Measurements from ENCODE around the gene CPNE9.

CPNE9 gene

DNA sequence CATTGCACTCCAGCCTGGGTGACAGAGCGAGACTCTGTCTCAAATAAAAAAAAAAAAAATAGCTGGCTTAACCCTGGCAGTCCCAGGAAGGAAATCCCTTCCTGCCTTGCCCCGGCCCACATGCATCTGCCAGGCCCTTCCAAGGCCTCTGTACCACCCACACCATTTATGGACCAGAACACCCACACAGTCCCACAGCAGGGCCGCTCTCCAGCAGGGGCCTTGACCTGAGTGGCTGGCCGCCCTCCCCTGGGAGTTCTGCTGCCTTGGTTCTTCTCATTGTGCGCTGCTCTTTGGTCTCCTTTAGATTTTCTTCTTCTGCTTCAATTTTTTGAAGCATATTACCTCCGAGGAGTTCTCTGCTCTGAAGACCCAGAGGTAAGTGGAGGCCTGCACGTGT lies 16.1 kb upstream of the CPNE9 start:
- DNase-seq = no peak

DNA sequence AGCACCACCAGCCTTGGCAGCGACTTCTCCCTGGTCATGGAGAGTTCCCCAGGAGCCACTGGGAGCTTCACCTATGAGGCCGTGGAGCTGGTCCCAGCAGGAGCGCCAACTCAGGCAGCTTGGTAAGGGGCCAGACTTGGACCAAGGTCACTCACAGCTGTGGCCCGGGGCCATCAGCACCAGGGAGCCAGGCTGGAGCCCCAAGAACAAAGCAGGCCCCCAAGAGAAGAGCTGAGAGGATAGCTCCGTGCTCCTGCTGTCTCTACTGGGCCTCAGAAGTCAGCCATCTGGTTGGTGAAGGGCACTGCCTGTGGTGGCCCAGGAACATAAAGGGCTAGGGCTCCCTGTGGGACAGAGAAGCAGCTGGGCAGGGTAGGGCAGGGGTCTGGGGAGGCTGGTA lies 14.7 kb upstream of the CPNE9 start:
- DNase-seq = no peak

DNA sequence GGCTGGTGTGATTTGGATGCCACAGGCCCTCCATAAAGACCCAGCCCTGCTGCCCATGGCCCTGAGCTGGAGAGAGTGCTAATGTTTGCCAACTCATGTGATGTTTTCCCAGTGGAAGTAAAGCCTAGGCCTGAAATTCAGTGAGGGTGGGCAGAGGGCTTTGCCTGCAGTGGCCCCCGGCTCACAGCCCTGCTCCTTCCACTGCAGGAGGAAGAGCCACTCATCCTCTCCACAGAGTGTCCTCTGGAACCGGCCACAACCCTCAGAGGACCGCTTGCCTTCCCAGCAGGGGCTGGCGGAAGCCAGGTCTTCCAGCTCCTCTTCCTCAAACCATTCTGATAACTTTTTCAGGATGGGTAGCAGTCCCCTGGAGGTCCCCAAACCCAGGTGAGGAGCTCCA lies 13.9 kb upstream of the CPNE9 start:
- no peak for DNase-seq

DNA sequence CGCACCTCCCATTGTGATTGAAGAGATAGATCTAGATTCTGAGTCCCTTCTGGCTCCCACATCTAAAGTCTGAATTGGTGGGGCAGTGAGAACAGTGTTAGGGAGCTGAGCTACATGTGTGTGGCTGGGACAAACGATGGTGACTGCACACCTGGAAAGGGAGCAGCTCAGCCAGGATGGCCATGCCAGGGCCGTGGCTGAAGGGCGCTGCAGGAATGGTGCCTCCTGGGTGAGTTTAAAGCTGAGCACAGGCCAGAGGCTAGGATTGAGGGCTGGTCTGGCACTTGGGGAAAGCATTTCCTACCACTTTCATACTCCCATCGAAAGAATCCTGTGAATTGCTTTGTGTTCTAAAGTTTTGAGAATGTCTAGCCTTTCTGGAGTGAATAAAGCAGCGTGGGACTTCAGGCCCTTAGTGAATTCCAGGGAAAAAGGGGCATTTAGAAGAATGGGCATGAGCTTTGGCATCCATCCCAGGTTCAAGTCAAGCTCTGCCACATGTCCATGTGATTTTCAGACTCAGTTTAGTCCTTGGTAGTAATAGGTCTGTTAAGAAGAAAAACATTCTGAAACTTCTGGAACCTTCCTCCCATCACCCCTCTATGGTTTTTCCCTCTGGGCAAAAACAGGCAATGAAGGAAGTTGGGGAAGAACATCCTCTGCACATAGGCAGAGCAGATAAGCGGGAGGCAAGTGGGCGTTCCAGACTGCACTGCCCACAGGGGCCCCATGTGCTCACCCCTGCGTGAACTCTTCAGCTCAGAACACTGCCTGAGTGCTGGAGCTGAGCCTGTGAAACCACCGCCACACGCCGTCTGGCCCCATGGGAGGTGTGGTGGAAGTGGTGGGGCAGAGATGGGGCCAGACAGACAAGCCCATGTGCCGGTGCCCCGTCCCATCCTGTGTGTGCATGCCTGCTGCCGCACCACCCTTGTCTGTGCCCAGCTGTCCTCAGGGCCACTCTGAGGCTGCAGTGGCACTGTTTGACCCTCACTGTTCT lies 12.9 kb upstream of the CPNE9 start:
- DNase-seq = no peak

DNA sequence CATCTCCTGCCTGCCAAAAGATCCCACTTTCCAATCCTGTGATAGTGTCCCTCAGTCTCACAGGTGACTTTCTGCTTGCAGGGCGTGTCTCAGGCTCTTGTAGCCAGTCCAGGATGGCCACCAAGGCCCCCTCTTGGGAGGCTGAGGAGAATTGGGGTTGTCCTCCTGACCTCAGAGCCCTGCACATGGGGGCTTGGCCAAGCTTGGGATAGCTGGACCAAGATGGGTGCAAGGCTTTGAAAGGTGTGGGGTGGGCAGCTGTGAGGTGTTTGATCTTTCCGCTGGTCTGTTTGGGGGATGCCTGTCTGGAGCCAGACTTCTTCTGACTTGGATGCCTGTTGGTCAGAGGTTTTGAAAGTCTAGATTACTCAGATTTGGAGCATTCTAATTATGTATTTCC lies 12.0 kb upstream of the CPNE9 start:
- DNase-seq = no peak

DNA sequence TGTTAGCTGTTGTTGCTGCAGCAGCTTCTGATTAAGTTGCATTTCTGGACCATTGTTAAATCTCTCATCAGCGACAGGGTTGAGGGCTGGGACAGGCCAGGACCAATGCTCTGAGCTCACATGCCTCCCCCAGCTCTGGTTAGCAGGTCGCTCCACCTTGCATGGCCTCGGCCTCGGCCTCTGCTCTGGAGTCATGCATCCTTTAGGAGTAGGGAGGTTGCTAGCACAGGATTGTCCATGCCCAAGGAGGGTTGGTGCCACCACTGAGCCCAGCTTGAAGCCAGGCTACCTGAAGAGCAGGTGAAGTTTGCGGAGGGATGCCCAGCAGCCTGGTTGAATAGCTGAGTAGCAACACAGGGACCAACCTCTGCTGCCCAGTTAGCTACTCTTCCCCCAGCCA lies 11.2 kb upstream of the CPNE9 start:
- no peak for DNase-seq

DNA sequence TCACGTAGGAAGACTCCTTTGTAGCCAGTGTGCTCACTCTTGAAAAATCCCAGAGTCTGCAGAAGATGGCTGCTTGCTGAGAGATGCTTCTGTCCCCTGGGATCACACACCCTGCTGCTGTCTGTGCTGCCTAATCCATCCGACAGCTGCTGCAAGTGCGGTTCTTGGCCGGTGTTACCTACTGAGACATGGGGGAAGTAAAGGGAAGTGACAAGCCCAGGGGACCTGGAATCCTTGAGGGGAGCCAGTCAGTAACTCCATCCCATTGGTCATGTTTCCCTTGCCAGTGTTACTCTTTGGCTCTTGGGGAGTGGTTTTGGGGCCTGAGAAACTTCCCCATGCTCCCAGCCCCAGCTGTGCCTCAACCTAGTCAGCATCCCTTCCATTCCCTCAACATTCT lies 8.3 kb upstream of the CPNE9 start:
- no peak for DNase-seq

DNA sequence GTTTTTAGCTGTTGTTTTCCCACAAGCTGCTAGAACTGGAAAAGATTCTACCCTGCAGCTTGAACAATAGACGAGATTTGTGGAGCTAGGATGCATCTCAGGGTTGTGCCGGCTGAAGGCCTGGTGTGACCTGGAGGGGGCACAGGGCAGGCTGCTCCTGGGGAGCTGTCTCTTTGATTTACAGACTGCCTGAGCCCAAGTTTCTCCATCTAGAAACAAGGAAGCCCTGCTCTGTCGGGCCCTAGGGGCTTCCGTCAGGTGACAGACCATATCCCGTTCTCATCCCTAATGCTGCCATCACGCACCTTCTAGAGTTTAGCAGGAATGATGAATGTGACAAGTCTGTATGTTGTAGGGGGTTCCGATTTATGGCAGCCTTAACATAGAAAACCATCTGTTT lies 7.9 kb upstream of the CPNE9 start:
- DNase-seq = no peak

DNA sequence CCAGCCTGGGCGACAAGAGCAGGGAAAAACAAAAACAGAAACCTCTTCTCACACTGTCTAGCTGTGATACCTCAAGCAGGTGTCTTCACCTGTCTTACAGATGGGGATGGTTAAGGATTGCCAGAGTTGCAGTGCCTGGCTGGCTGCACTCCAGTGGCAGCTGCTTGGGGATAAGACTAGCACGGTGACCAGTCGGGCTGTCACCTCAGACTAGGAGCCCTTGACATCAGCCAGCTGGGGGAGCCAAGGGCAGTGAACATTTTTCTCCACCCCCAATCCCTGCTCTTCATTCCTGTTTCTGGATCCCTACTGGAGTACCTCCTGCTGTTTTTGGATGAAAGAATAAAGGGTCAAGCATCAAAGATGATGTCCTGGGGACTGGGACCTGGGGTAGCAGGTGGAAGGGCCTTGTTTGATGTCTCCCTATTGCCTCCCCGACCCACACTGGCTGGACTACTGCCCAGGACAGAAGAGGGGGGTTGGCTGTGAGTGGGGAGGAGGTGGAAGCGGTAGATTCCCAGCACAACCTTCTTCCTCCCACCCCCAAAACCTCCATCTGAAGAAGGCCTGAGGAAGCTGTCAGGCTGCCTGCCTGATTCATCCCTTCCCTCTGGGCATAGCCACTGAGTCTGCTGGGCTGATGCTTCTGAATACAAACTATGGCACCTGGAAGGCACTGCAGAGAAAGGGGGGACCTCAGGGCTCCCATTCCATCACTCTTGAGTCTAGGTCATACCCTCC lies 7.0 kb upstream of the CPNE9 start:
- DNase-seq = no peak

DNA sequence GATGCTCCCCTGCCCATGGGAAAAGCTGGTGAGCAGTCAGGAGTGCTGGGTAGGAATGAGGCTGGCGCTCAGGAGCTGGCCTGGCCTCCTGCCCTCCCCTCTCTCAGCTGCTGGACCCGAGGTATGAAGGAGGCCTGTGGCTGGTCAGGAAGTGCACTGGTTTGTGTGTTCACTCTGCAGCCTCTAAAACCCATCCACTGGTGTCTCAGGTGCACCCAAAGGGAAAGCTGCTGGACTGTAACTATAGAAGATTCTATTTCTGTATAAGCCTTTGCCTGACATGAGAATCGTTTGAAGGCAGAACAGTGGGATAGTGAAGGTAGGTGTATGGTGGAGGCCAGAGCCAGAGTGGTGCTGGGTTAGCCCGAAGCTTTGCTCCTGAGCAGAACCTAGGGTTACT lies 5.7 kb upstream of the CPNE9 start:
- DNase-seq = no peak

DNA sequence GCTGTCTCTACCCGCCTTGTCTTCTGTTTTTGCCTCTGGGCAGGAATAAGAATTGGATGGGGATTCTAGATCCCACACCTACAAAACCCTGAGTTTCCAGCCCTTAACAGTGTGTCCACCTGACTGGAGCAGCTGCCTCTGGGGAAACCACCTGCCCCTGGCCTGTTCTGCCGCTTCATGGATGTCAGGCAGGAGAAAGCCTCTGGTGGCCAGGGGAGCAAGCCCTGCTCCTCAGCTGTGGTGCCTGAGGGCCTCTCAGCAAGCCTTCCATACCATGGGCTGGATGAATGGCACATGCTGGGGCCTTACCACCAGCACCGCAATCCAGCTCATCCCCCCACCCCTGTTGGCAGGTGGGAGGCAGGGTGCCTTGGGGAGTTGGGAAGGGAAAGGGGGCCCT lies 5.3 kb upstream of the CPNE9 start:
- DNase-seq = no peak

DNA sequence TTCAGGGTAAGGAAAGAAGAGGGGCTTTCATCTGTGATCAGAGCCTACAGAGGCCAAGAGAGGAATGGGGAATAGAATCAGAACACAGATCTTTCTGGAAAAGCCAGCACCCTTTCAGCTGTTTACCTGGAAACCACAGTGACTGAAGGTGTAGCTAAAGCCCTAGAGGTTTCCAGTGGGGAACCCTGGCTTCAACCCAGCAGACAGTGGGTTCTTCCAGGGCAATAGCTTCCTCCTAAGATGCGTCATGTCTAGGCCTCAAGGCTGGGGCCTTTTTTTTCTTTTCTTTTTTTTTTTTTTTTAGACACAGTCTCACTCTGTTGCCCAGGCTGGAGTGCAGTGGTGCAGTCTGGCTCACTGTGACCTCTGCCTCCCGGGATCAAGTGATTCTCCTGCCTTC lies 3.1 kb upstream of the CPNE9 start:
- DNase-seq = no peak

DNA sequence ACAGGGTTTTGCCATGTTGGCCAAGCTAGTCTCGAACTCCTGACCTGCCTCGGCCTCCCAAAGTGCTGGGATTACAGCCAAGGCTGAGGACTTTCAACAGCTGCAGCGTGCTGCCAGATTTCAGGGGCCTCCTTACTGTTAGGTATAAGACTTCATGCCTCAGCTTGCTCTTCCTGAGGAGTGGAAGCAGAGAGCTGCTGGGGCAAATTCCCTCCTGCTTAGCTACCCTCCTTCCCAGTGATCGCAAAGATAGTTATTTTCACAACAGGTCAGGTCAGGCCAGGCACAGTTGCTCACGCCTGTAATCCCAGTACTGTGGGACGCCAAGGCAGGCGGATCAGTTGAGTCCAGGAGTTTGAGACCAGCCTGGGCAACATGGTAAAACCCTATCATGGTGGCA lies 2.6 kb upstream of the CPNE9 start:
- DNase-seq = no peak

DNA sequence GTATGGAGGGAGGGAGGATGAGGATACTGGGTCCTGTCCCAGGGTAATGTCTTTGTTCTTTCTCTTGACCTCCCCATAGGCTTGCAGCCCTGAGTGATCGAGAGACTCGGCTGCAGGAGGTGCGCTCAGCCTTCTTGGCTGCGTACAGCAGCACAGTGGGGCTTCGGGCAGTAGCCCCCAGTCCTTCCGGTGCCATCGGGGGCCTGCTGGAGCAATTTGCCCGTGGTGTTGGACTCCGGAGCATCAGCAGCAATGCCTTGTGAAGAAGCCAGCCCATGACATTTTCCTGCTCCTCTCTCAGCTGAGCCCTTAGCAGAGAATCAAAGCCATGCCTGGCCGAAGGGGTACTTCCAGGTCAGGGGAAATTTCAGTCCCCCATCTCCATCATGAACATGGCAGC lies 1.9 kb upstream of the CPNE9 start:
- DNase-seq = no peak

DNA sequence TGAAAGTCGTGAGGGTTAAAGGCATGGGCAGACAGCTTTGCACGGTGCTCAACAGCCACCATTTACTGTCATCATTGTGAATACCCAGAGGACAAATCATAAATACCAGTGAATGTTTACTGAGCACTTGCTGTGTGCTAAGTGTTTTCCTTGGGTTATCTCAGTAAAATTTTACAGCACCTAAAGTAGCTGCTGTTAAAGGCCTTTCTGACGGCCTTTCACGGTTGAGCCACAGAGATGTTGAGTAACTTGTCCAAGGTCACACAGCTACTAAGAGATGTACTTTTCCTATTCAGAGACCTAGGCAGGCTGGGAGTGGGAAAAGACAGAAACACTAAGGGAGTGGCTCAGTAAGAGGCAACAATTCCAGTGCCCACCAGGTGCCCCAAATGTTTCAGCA lies 393 bp upstream of the CPNE9 start:
- DNase-seq = no peak

DNA sequence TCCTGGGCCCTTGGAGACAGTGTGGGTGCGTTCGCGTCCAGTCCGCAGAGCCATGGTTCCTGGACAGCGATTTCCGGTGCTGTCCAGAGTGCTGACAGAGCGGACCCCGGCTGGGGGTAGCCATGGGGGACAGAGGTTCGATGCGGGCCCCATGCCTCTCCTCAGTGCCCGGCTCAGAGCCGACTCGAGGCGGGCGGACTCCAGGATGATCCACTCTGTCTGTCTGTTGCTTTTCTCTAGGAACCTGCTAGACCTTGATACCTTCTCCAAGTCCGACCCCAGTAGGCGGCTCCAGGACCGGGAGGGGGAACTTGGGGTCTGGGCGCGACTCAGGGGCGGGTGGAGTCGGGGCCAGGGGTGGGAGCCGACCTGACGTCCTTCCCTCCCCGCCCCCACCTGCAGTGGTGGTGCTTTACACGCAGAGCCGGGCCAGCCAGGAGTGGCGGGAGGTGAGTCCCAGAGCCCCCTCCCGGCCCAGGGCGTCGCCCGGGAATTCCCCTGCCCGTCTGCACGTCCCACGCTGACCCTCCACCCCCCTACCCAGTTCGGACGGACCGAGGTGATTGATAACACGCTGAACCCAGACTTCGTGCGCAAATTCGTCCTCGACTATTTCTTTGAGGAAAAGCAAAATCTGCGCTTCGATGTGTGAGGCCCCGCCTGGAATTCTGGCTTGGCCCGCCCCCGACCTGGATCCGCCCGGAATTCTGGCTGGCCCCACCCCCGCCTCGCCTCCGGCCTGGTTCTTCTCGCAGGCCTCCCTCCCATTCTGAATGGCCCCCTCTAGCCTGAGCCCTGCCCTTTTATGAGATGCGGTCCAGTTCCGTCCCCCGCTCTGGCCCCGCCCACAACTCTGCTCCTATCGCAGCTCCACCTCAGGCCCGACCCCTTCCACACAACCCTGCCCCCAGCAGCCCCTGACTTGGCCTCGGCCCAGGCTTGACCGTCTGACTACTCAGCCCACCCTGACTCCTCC lies 1.0 kb downstream of the CPNE9 start:
- peak; percentile 2 for DNase-seq

DNA sequence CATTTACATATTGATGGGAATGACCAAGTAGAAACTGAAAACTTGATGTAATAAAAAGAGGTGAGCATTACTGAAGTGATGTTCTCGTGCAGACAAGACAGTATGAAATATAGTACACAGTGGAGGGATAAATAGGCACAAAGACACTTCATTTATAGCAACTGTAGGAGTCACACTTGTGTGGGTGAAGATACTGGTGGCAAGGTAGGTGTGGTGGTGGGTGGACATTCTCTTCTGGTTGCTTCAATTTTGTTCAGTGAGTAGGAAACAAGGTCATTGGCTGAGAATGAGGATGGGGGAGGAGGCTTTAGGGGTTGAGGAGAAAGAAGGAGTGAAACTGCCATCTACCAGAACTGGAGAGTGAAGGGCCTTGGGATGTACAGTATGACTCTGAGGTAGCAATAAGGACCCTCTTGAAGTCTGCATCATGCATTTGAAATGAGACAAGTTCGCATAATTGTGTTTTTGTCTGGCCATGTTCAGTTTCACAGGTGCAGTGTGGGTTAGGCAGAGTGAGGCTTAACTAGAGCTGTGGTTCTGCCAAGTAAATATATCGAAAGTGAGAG lies 6.6 kb downstream of the CPNE9 start:
- DNase-seq = no peak

DNA sequence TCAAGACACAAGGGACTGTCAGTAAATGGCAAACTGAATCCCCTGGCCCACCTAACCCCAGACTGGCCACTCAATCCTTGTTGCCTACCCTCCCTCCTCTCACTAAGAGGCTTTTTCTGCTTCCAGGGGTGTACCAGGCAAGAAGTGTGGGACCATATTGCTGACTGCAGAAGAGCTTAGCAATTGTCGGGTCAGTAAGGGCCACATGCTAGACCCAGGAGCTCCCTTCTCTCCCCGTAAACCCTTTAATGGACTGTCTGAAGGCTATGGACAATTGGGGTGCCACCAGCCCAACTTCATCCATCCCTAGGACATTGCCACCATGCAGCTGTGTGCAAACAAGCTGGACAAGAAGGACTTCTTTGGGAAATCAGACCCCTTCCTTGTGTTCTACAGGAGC lies 8.8 kb downstream of the CPNE9 start:
- DNase-seq = no peak

DNA sequence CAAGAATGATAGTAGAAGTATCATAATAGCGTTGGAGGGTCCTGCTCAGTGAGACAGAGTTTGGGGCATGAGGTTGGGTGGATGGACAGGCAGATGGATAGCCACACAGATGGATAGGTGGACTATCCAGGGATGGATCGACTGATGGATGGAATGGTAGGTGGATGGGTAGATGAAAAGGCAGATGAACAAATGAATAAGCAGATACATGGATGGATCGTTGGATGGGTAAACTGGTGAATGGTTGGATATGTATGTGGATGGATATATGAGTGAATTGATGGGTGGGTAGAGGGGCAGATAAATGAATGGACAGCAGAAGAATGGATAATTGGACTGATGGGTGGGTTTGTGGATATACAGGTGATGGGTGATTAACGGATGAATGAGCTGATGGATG lies 9.5 kb downstream of the CPNE9 start:
- no peak for DNase-seq

DNA sequence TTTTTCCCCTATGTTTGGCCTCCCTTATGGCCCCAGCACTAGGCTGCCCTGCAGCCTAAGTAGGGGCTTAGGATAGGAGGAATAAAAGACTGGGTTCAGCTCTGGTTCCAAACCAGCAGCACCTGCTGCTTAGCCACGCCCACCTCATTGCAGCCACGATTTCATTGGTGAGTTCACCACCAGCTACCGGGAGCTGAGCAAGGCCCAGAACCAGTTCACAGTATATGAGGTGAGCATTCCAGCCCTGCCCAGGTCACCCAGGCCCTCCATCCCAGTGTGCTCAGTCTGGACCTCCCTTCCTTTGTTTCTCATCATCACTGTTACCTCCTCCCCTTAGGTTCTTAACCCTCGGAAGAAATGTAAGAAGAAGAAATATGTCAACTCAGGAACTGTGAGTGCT lies 11.5 kb downstream of the CPNE9 start:
- DNase-seq = no peak

DNA sequence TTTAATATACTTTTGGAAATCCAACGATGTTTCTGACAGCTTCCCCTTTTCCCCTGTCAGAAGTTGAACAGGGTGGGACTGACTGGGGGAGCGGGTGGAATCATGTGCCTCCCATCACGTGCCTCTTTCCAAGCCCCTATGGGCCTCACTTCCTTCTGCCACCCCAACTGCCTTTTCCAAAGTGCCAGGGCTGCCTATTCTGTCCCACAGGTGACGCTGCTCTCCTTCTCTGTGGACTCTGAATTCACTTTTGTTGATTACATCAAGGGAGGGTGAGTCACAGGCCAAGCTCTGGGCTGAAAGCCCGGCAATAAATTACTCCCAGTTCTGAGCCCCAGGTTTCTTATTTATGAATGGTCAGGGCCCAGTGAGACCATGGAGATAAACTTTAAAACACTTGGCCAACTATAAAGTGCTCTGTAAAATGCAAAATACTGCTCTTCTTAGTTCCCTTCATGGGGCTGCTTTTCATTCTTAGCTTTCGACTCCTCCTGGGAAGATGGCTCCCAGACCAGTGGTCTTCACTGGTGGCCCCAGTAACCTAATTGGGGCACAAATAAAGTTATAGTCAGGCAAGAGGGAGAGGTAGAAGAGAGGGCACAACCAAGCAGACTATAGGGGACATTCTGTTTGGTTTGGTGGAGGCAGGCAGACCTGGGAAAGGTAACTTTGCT lies 12.3 kb downstream of the CPNE9 start:
- no peak for DNase-seq
